ENCODE data around the gene XYLT2. TPM values are rescaled to one million over a fixed set of nuclear protein-coding genes. Genes with fewer than 3 reads are reported as not detected.
A peak's percentile ranks its signal among the peaks of the same experiment; 100 is the strongest.

The XYLT2 gene
- 11.3 TPM for total RNA-seq (2013)
- polyA plus RNA-seq (10 to 100 TPM in 1 of 3 donors, 1 to 10 TPM in 2; 4.4 to 10.2 (median 4.4) TPM), polyA minus RNA-seq (13.0 and 21.2 TPM in 2 replicates), total RNA-seq (0.84 to 10.4 (median 6.9) reads per million in 11 experiments)

DNA sequence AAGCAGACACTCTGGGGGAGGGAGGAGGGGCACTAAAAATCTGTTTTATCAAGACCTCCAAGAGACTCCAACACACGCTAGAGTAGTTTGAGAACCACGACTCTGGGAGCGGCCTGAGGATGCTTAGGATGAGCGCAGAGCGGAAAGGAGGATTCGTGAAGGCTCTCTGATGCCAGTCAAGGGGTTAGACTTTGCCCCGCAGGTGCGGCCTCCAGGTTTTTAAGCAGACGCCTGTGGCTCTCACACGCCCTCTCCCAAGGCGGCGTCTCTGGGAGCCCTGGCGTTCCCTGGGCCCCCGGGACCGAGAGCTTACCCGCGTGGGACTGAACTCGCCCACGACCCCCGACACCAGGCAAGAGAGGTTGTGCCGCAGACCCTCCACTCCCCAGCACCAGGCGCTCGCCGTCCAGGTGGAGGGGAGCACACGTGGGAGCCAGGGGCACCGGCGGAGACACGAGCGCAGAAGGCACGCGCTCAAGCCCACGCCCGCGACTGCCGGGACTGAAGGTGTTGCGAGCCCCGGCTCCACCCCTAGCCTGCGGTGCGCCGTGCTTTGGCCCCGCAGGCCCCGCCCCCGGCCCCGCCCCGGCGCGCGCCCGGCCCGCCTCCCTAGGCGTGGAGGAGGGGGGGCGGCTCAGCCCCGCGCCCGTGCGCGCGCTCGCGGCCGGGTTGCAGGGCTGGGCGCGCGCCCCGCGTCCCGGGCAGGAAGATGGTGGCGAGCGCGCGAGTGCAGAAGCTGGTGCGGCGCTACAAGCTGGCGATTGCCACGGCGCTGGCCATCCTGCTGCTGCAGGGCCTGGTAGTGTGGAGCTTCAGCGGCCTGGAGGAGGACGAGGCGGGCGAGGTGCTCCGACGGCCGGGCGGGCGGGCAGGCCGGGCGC is at the start of gene XYLT2:
Gene XYLT2 (plus strand): TSS at position 695 of the 881 bp plus-strand sequence. CDS start 15 bp downstream, at position 710.
- H3K79me2 ChIP-seq (ENCODE audit: insufficient read depth, low read length) = peaks cover 14% of the 10 kb centered on the region
- peaks cover 26 to 27% of the 10 kb centered on the region in 2 donors for H3K4me1 ChIP-seq (ENCODE audit: control insufficient read depth in 1 of 2, insufficient read depth in 2 of 2, low read length in 2 of 2)
- H3K9me3 ChIP-seq (replicated peaks in 1 of 2; ENCODE audit: control insufficient read depth in 1 of 2, insufficient read depth in 1 of 2, low read length in 2 of 2) = no peaks in the 10 kb centered on the region
- peak within 1 kb of the TSS; percentile 74 to 87 (median 75) for H3K4me3 ChIP-seq (replicated peaks in 1 of 3; ENCODE audit: low read depth in 2 of 3, low read length in 3 of 3)
- peak within 1 kb of the TSS; percentile 87 for H2AFZ ChIP-seq (ENCODE audit: insufficient read depth, low read depth, low read length, poor library complexity, severe bottlenecking)
- H3K27ac ChIP-seq (ENCODE audit: low read depth in 1 of 2, low read length in 2 of 2) = peak within 1 kb of the TSS in 1 of 2 donors; percentile 58
- Mint-ChIP-seq H3K27me3 (ENCODE audit: low read depth in 3 of 3) (peaks cover 2 to 5% (median 4%) of the 10 kb centered on the region in 3 donors), H3K27ac (peak within 1 kb of the TSS; percentile 12 to 84 (median 57)), H3K4me1 (peaks cover 30% of the 10 kb centered on the region), H3K9me3 (no peaks in the 10 kb centered on the region), H3K36me3 (peaks cover 0 to 2% of the 10 kb centered on the region in 2 donors), H3K4me3 (peak within 1 kb of the TSS; percentile 93 to 95)
- intact Hi-C loops (cut with micrococcal nuclease) = no loop called here
- peaks cover 2% of the 10 kb centered on the region for H4K20me1 ChIP-seq (ENCODE audit: insufficient read depth, low read length)
- H3K4me2 ChIP-seq (replicated peaks; ENCODE audit: extremely low read depth, low read length, poor library complexity, severe bottlenecking) = peak within 1 kb of the TSS; percentile 99
- TF ChIP-seq CTCF (IDR thresholded peaks at IDR 0.05) = no peak
- 4% methylated on average over 84 of the region's 87 CpGs for WGBS (ENCODE audit: insufficient coverage)
- no peaks in the 10 kb centered on the region for H3K36me3 ChIP-seq (replicated peaks in 1 of 2; ENCODE audit: control insufficient read depth in 1 of 2, insufficient read depth in 2 of 2, low read length in 2 of 2)
- H3K9ac ChIP-seq (ENCODE audit: insufficient read depth, low read length, poor library complexity, severe bottlenecking) = peak within 1 kb of the TSS; percentile 75
- peak; percentile 82 to 90 (median 83) for DNase-seq
- H3K27me3 ChIP-seq (ENCODE audit: control insufficient read depth in 2 of 2, insufficient read depth in 2 of 2, low read length in 2 of 2) = no peaks in the 10 kb centered on the region

DNA sequence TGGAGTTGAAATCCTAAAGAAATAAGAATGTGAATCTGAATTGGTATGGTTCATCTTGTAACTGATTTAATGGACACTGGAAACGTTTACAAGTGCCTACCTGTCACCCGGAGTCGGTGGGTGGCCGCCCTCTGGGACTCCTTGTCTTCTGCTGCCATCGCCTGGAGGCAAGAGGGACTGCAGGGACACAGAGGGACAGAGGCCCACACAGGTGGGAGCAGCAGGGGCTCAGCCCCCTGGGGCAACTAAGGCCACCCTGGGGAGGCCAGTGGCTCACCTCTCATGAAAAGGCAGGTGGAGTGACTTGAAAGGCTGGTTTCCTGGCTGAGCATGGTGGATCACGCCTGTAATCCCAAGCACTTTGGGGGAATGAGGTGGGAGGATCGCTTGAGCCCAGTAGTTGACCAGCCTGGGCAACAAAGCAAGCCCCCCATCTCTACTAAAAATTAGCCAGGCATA is 48.5 kb upstream of the XYLT2 start:
- peaks cover 15% of the 10 kb centered on the region for H3K4me1 Mint-ChIP-seq
- H3K4me3 Mint-ChIP-seq = no peak overlapping the region
- TF ChIP-seq CTCF (IDR thresholded peaks at IDR 0.05) = peak; percentile 99
- Histone ChIP-seq H2AFZ (ENCODE audit: insufficient read depth, low read depth, low read length, poor library complexity, severe bottlenecking) (no peak overlapping the region), H3K36me3 (replicated peaks in 1 of 2; ENCODE audit: control insufficient read depth in 1 of 2, insufficient read depth in 2 of 2, low read length in 2 of 2) (no peaks in the 10 kb centered on the region), H3K27ac (ENCODE audit: low read depth in 1 of 2, low read length in 2 of 2) (no peak overlapping the region), H3K79me2 (ENCODE audit: insufficient read depth, low read length) (no peaks in the 10 kb centered on the region), H3K4me3 (replicated peaks in 1 of 3; ENCODE audit: low read depth in 2 of 3, low read length in 3 of 3) (no peak overlapping the region), H4K20me1 (ENCODE audit: insufficient read depth, low read length) (no peaks in the 10 kb centered on the region), H3K4me2 (replicated peaks; ENCODE audit: extremely low read depth, low read length, poor library complexity, severe bottlenecking) (no peak overlapping the region), H3K9me3 (replicated peaks in 1 of 2; ENCODE audit: control insufficient read depth in 1 of 2, insufficient read depth in 1 of 2, low read length in 2 of 2) (no peaks in the 10 kb centered on the region), H3K9ac (ENCODE audit: insufficient read depth, low read length, poor library complexity, severe bottlenecking) (no peak overlapping the region), H3K4me1 (ENCODE audit: control insufficient read depth in 1 of 2, insufficient read depth in 2 of 2, low read length in 2 of 2) (peaks cover 7 to 10% of the 10 kb centered on the region in 2 donors), H3K27me3 (ENCODE audit: control insufficient read depth in 2 of 2, insufficient read depth in 2 of 2, low read length in 2 of 2) (no peaks in the 10 kb centered on the region)
- intact Hi-C loops (cut with micrococcal nuclease) = loop anchor here (1.0 kb wide), 1 partner anchor 97 kb away; no protein-coding TSS in a partner anchor
- peaks cover 0 to 4% (median 0%) of the 10 kb centered on the region in 7 donors for H3K9me3 Mint-ChIP-seq
- no peaks in the 10 kb centered on the region for H3K36me3 Mint-ChIP-seq
- 0% methylated on average over 5 of the region's 7 CpGs for WGBS (ENCODE audit: insufficient coverage)
- peak; percentile 58 to 75 (median 67) for DNase-seq
- peaks cover 0 to 2% (median 1%) of the 10 kb centered on the region in 3 donors for H3K27me3 Mint-ChIP-seq (ENCODE audit: low read depth in 3 of 3)
- H3K27ac Mint-ChIP-seq = no peak overlapping the region
